K562 (cell line): Measurements from ENCODE around the gene ADAT3. TPM values are rescaled to one million over a fixed set of nuclear protein-coding genes. Genes with fewer than 3 reads are reported as not detected.
A peak's percentile ranks its signal among the peaks of the same experiment; 100 is the strongest.

Source experiments
- ATF1 ChIP-seq, 2 experiments: fragments of 450-650 bp in 1 of 2; IDR thresholded peaks; 2 replicates each; pipeline ENCODE4 v1.6.1; 2016; ENCODE audit warnings: missing compliant biosample characterization in 1 of 2, missing genetic modification characterization in 1 of 2
- BCOR ChIP-seq: fragments of 450-650 bp; IDR thresholded peaks from 2 replicates; pipeline ENCODE4 v1.6.1; 2016
- CHD7 ChIP-seq: fragments of 200-600 bp; sonication (generic); IDR thresholded peaks from one replicate; pipeline ENCODE4 v1.6.1; 2012; ENCODE audit warnings: mild to moderate bottlenecking, low read depth, low read length, inconsistent platforms
- ELK1 ChIP-seq: sonication (generic); formaldehyde crosslinking; IDR thresholded peaks from 2 replicates; pipeline ENCODE4 v1.8.1; 2022; ENCODE audit warnings: missing genetic modification reagents
- FOXA3 ChIP-seq, 2 experiments: fragments of 450-650 bp in 1 of 2; sonication (generic) in 1 of 2; formaldehyde crosslinking; IDR thresholded peaks in 1 of 2; conservative IDR thresholded peaks in 1 of 2; 2 replicates each; pipeline versions ENCODE4 v1.4.0 to v1.8.0; 2020 to 2022; ENCODE audit warnings: mild to moderate bottlenecking in 2 of 2, missing genetic modification reagents in 1 of 2
- HDGF ChIP-seq: fragments of 450-650 bp; IDR thresholded peaks from 2 replicates; pipeline ENCODE4 v1.6.1; 2016
- MBD1 ChIP-seq: fragments of 250-450 bp; sonication (Bioruptor Pico); IDR thresholded peaks from 2 replicates; pipeline ENCODE4 v1.8.0; 2022; ENCODE audit warnings: inconsistent platforms
- MTA3 ChIP-seq: fragments of 450-650 bp; formaldehyde crosslinking; IDR thresholded peaks from 2 replicates; pipeline ENCODE4 v1.6.1; 2017; ENCODE audit warnings: mild to moderate bottlenecking, borderline replicate concordance
- NR2C1 ChIP-seq, 2 experiments: fragments of 450-650 bp; IDR thresholded peaks; 2 replicates each; pipeline ENCODE4 v1.6.1; 2017; ENCODE audit warnings: mild to moderate bottlenecking in 2 of 2, antibody characterized with exemption in 1 of 2, inconsistent platforms in 1 of 2, missing compliant biosample characterization in 1 of 2, missing genetic modification characterization in 1 of 2
- PTBP1 ChIP-seq: fragments of 200-400 bp; formaldehyde crosslinking; IDR thresholded peaks from 2 replicates; pipeline ENCODE4 v1.6.1; 2017; ENCODE audit warnings: low read depth, low read length
- ZNF146 ChIP-seq: IDR thresholded peaks from one replicate; pipeline ENCODE4 v1.6.1; 2018; ENCODE audit warnings: missing compliant biosample characterization; ENCODE audit not compliant: unreplicated experiment
- ZNF668 ChIP-seq: fragments of 250-450 bp; sonication (Bioruptor Pico); IDR thresholded peaks from 2 replicates; pipeline ENCODE4 v1.8.0; 2022; ENCODE audit warnings: mild to moderate bottlenecking, inconsistent platforms
- polyA plus RNA-seq, 8 experiments: library from polyadenylated mRNA; depleted of rRNA in 4 of 8; stranded (reverse) in 5 of 8; unstranded in 3 of 8; fragments of >200 nt; fragmentation: Nextera tagmentation in 2 of 8; fragmentation: Illumina TruSeq in 1 of 8; extraction: Ambion mirVana in 2 of 8; extraction: Trizol in 1 of 8; gene quantifications; 2 replicates each; pipeline versions ENCODE4 v1.2.1 to v1.2.3, GENCODE V29; 2011 to 2014; ENCODE audit warnings: inconsistent platforms in 1 of 8, missing spikeins in 1 of 8
- total RNA-seq, 7 experiments: library from RNA; depleted of rRNA in 6 of 7; stranded (reverse); fragments of >200 nt in 6 of 7; fragmentation: Illumina TruSeq in 2 of 7; extraction: Trizol in 2 of 7; gene quantifications; 2 replicates each; pipeline versions ENCODE4 v1.2.1 to v1.2.3, GENCODE V29; 2011 to 2021; ENCODE audit warnings: low replicate concordance in 1 of 7

ADAT3 gene
- total and polyA plus RNA-seq, 9 of the 15 experiments (the other 6 are each of a cell fraction or from before 2014, with no cell fraction given): 0.67 to 15.6 (median 7.8) TPM; not detected in 4

DNA sequence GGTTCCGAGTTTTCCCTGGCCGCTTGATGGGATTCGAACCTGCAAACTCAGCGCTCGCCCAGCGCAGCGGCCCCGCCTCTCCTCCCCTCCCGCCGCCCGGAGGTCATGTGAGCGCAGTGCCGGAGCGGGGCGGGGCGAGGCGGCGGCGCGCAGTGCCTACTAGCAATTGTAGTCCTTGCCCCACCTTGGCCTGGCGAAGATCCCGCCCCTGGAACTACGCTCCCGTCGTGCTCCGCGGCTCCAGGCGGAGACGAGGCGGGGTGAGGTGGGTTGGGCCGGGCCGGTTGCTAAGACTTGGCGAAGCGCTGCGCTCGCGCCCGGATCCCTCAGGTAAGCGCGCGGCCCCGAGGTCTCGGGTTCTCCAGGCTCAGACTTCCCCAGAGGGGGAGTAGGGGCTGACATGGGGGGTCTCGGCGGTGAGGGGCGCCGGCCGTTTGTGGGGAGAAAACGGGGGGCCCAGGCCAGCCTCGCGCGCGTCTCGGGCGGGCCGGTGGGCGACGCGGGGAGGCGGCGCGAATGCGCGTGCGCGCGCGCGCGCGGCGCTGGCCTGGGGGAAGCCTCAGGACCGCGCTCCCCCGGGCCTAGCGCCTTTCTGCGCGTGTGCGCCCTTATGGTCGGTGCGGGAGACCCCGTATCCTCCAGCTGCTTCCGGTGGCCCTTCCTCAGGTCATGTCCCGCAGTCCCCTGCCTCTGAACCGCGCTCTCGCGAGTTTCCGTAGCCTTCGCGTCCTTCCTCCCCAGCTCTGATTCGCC is at the start of gene ADAT3, which contains the start of gene SCAMP4 (continued):
- TF ChIP-seq CHD7: no peak
- peak; percentile 99 for TF ChIP-seq NR2C1 (IDR thresholded peaks at IDR 0.05)
- TF ChIP-seq NR2C1 (tag; IDR thresholded peaks at IDR 0.05): peak; percentile 99
- no peak for TF ChIP-seq ZNF146 (CRISPR knock-in tag)
- TF ChIP-seq MTA3: no peak
- no peak for TF ChIP-seq PTBP1
- no peak for TF ChIP-seq ELK1 (CRISPR knock-in tag)
- TF ChIP-seq ATF1 (CRISPR knock-in tag; IDR thresholded peaks at IDR 0.05): no peak
- peak; percentile 85 for TF ChIP-seq ATF1 (tag; IDR thresholded peaks at IDR 0.05)
- TF ChIP-seq FOXA3 (CRISPR knock-in tag; conservative IDR thresholded peaks at IDR 0.05 in 1 of 2, IDR thresholded peaks at IDR 0.05 in 1 of 2): no peak
- TF ChIP-seq ZNF668 (CRISPR knock-in tag): peak; percentile 80; the same call in 1 of the 2 replicates
- TF ChIP-seq BCOR: 0 out of 2 replicates have a peak, but pooled peaks have one; percentile 29
- TF ChIP-seq MBD1 (CRISPR knock-in tag): no peak
- TF ChIP-seq HDGF: no peak
